Osteocyte (in vitro differentiated cells): ENCODE measurements around the gene STXBP4. TPM values are rescaled to one million over a fixed set of nuclear protein-coding genes. Genes with fewer than 3 reads are reported as not detected.
"Not testable (repeated sequence)": the region's sequence is repeated elsewhere in the genome, so short reads cannot be mapped to it uniquely, and the experiment has no call there.

Source experiments
- DNase-seq: peaks from one replicate; pipeline ENCODE4 v3.0.0; 2021; ENCODE audit warnings: mixed read lengths; ENCODE audit not compliant: unreplicated experiment; ENCODE audit errors: extremely low spot score
- H3K27ac Mint-ChIP-seq: one replicate; pipeline ENCODE4 v1.8.0; 2021; ENCODE audit warnings: mild to moderate bottlenecking, mixed read lengths; ENCODE audit not compliant: unreplicated experiment
- H3K27me3 Mint-ChIP-seq: one replicate; pipeline ENCODE4 v1.8.0; 2021; ENCODE audit warnings: mixed read lengths; ENCODE audit not compliant: unreplicated experiment
- H3K36me3 Mint-ChIP-seq: one replicate; pipeline ENCODE4 v1.8.0; 2021; ENCODE audit warnings: mixed read lengths; ENCODE audit not compliant: unreplicated experiment
- H3K4me1 Mint-ChIP-seq: one replicate; pipeline ENCODE4 v1.8.0; 2021; ENCODE audit warnings: mixed read lengths; ENCODE audit not compliant: unreplicated experiment
- H3K4me3 Mint-ChIP-seq: one replicate; pipeline ENCODE4 v1.8.0; 2021; ENCODE audit warnings: mild to moderate bottlenecking, moderate library complexity, mixed read lengths; ENCODE audit not compliant: unreplicated experiment
- H3K9me3 Mint-ChIP-seq: one replicate; pipeline ENCODE4 v1.8.0; 2021; ENCODE audit warnings: mixed read lengths; ENCODE audit not compliant: unreplicated experiment
- CTCF ChIP-seq: fragments of 200-600 bp; sonication (generic); IDR thresholded peaks from 2 replicates; pipeline ENCODE4 v1.5.0; 2021; ENCODE audit warnings: antibody characterized with exemption, mild to moderate bottlenecking, moderate library complexity
- total RNA-seq: library from RNA; stranded (reverse); gene quantifications from 2 replicates; pipeline ENCODE4 v1.2.1, GENCODE V29; 2021

The STXBP4 gene
- total RNA-seq, 1 donor from 2014 or later = 20.8 TPM

GRCh38 chr17:55072898-55073297, 104.3 kb downstream of the STXBP4 start:
- no peak overlapping the region for H3K27ac Mint-ChIP-seq
- DNase-seq = no peak
- peaks cover 13% of the 10 kb centered on the region for H3K36me3 Mint-ChIP-seq
- no peak overlapping the region for H3K4me3 Mint-ChIP-seq
- H3K27me3 Mint-ChIP-seq = no peaks in the 10 kb centered on the region
- no peak for TF ChIP-seq CTCF
- H3K9me3 Mint-ChIP-seq = no peaks in the 10 kb centered on the region
- H3K4me1 Mint-ChIP-seq = no peaks in the 10 kb centered on the region

- H3K36me3 Mint-ChIP-seq = peaks cover 14% of the 10 kb centered on the region
- not testable (repeated sequence) for H3K27ac Mint-ChIP-seq, H3K4me3 Mint-ChIP-seq, H3K4me1 Mint-ChIP-seq, H3K9me3 Mint-ChIP-seq, DNase-seq, H3K27me3 Mint-ChIP-seq
These were observed 104.9 kb downstream of the STXBP4 start for GRCh38 chr17:55073467-55073866.

GRCh38 chr17:55081559-55081958, 113.0 kb downstream of the STXBP4 start:
- TF ChIP-seq CTCF = no peak
- no peak overlapping the region for H3K4me3 Mint-ChIP-seq
- H3K4me1 Mint-ChIP-seq = peaks cover 4% of the 10 kb centered on the region
- no peak for DNase-seq
- H3K36me3 Mint-ChIP-seq = peaks cover 11% of the 10 kb centered on the region
- H3K27me3 Mint-ChIP-seq = no peaks in the 10 kb centered on the region
- no peak overlapping the region for H3K27ac Mint-ChIP-seq
- peaks cover 3% of the 10 kb centered on the region for H3K9me3 Mint-ChIP-seq

GRCh38 chr17:55086635-55087058, 118.1 kb downstream of the STXBP4 start:
- no peak for DNase-seq
- H3K27ac Mint-ChIP-seq = peak overlapping the region; percentile 66

GRCh38 chr17:55089256-55089655, 120.7 kb downstream of the STXBP4 start:
- no peak overlapping the region for H3K27ac Mint-ChIP-seq
- no peak for DNase-seq
- peaks cover 15% of the 10 kb centered on the region for H3K9me3 Mint-ChIP-seq
- no peaks in the 10 kb centered on the region for H3K27me3 Mint-ChIP-seq
- H3K4me1 Mint-ChIP-seq = peaks cover 36% of the 10 kb centered on the region
- H3K36me3 Mint-ChIP-seq = no peaks in the 10 kb centered on the region
- TF ChIP-seq CTCF = no peak
- no peak overlapping the region for H3K4me3 Mint-ChIP-seq

More at GRCh38 chr17:55086635-55087058, 118.1 kb downstream of the STXBP4 start:
- H3K27me3 Mint-ChIP-seq = no peaks in the 10 kb centered on the region
- peaks cover 25% of the 10 kb centered on the region for H3K4me1 Mint-ChIP-seq
- no peaks in the 10 kb centered on the region for H3K36me3 Mint-ChIP-seq
- no peak for TF ChIP-seq CTCF
- H3K9me3 Mint-ChIP-seq = peaks cover 15% of the 10 kb centered on the region
- H3K4me3 Mint-ChIP-seq = no peak overlapping the region

- Mint-ChIP-seq H3K4me1 (peaks cover 36% of the 10 kb centered on the region), H3K4me3 (no peak overlapping the region), H3K36me3 (no peaks in the 10 kb centered on the region), H3K27me3 (no peaks in the 10 kb centered on the region), H3K27ac (peak overlapping the region; percentile 14), H3K9me3 (peaks cover 15% of the 10 kb centered on the region)
- DNase-seq = no peak
- TF ChIP-seq CTCF = no peak
These were observed 121.5 kb downstream of the STXBP4 start for GRCh38 chr17:55090079-55090492.
